Activated CD4-positive, alpha-beta T cell treated with anti-CD3 and anti-CD28 coated beads for 36 hours (primary cell): ENCODE data around the gene RNF169. TPM values are rescaled to one million over a fixed set of nuclear protein-coding genes. Genes with fewer than 3 reads are reported as not detected.

Experiments
- microRNA-seq: library from miRNA; unstranded; fragments of <30 nt; microRNA quantifications from one replicate; pipeline ENCODE4 v1.2.0, GENCODE V29; 2021; ENCODE audit warnings: borderline replicate concordance
- total RNA-seq, 2 experiments: library from RNA; stranded (reverse); gene quantifications; one replicate each; pipeline ENCODE4 v1.2.3, GENCODE V29; 2021

Gene RNF169
- total RNA-seq, 2 experiments from 2014 or later, result 15.3 to 16.0 TPM

Small RNA genes lying within 50 kb of the gene (microRNA-seq; reads per million reads assigned to microRNA genes)
- gene MIR4696, result not detected

Other genes with a start within 250 kb of the RNF169 start
- gene POLD3, start 156.3 kb upstream of the RNF169 start, total RNA-seq, result 10 to 100 TPM; 70.0 to 79.8 TPM
- not detected for gene CHRDL2, start 17.4 kb upstream of the RNF169 start, total RNA-seq
- gene XRRA1, start 200.2 kb downstream of the RNF169 start, total RNA-seq, result 10 to 100 TPM in 1 of 2 experiments, 1 to 10 TPM in 1; 7.8 to 11.9 TPM
- 100 to 1,000 TPM; 124 to 131 TPM for gene SPCS2, start 200.4 kb downstream of the RNF169 start, total RNA-seq
- gene NEU3, start 240.1 kb downstream of the RNF169 start, total RNA-seq, result 10 to 100 TPM; 12.0 to 13.9 TPM